Measurements from ENCODE around the gene ADAM19.

The ADAM19 gene

DNA sequence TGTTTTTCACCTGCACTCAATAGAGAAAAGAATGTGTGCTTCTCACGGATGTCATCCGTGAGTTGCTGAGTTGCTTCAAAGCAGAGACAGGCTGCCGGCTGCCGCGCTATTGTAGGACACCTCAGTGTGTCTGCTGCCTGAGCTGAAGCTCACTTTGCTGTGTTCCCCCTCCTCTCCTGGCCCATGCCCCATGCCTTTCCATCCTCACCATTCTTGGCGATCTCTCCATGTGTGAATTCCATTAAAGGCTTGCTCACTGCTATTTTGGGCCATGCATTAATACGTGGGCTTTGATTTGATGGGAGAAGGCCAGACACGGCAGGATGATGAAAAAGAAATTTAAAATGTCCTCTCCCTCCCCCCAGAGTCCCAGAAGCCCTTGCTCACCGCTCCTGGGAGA lies 14.5 kb downstream of the ADAM19 start:
- no peak for FAIRE-seq

DNA sequence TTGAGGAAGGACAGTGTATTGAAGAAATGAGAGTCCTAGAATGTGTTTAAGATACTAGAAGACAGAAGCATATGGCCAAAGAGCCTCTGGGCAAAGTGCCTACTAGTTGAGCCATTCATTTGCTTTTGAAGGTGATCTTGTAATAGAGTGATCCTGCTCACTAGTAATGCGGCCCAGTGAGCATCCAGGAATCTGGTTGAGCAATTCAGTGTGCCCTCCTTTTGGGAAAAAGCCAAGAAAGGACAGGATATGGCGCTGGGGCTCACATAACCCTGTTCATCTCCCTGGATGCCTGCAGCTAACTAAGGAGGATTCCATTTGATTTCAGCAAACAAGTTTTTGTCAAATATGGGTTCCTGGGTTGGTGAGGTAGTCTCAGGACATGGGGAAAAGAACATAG lies 16.3 kb downstream of the ADAM19 start:
- no peak for FAIRE-seq

DNA sequence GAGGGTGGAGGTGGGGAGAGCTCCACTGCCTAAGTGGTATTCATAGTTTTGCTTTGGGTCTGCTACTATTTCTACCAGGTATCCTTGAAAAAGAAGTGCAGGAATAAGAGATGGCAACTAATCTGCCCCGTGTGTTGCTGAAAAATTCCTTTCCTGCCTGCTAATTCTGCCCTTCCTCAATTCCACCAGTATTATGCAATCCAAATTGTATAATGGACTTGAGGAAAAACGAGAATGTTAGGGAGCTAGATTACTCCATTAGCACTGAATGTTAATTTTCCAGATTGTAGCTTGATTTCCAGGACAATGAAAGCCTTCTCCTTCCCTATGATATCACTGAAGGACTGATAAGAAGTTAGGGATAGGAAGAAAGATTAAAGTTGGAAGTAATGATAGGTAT lies 16.9 kb downstream of the ADAM19 start:
- FAIRE-seq: no peak

DNA sequence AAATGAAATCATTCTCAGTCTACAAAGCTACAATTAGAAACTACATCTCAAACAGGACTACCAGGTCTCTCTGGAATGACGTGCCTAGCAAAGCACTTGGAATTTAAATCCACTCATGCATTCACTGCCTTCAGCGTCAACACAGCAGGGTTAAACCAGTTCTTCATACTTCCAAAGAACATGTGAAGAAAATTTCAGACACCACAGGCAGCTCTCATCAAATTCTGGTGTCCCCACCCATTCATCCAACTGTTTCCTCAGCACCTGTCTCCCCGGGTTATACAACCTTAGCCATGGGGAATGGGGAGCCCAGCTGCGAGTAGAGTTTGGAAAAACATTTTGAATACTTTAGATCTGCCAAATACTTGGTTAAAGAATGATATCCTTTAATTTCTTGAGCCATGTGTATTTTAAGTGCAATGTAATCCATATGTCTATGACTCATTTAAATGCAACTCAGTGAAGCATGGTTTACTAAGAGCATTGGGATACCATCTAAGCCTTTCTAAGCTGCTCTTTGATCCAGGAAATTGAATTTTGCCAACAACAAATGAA lies 17.5 kb downstream of the ADAM19 start:
- FAIRE-seq: no peak

DNA sequence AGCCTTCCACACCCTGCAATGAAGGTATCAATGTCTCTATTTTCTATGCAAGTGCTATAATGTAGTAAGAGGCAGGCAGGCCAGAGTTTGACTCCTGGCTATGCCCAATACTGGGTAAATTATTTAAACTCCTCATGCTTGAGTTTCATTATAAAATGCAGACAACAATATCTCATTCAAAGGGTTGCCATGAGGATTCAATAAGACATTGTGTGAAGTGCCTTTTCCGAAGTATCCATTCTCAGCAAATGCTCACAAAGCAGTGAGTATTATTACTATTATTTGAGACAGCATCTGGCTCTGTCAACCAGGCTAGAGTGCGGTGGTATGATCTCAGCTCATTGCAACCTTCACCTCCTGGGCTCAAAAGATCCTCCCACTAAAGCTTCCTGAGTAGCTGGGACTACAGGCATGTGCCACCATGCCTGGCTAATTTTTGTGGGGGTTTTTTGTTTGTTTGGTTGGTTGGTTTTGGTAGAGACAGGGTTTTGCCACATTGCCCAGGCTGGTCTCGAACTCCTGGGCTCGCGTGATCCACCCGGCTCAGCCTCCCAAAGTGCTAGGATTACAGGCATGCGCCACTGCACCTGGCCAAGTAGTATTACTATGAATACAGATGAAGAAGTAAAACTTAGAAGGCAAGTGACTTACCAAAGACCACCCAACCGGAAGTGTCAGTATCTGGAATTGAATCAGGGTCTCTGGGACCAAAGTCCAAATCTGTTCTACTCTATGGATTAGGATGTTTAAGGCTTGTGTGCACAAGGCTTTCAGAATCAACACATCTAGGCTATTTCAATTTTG lies 18.8 kb downstream of the ADAM19 start:
- no peak for FAIRE-seq

DNA sequence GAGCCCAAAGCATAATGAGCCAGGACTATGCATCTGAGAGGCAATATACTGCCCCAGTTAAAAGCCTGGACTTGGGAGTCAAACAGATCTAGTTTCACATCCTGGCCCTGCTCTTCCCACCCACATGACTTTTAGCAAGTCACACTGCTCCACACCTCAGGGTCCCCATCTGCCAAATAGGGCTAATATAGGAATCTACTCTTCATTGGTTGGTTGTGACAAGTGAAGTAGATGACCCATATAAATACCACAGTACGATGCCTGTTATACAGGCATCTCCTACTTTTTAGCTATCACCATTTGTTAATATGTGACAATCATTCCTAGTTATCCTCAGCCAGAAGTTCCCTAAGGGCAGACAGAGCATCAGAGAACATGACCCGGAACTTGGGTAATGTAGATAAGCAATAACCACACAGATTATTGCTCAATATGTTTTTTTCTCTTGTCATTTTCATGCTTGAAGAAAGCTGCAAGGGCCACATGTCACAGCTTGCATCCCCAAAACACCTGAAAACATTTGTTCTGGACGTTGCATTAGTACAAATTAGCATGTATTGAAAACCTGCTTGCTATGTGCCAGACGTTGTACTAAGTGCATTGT lies 20.4 kb downstream of the ADAM19 start:
- FAIRE-seq: no peak

DNA sequence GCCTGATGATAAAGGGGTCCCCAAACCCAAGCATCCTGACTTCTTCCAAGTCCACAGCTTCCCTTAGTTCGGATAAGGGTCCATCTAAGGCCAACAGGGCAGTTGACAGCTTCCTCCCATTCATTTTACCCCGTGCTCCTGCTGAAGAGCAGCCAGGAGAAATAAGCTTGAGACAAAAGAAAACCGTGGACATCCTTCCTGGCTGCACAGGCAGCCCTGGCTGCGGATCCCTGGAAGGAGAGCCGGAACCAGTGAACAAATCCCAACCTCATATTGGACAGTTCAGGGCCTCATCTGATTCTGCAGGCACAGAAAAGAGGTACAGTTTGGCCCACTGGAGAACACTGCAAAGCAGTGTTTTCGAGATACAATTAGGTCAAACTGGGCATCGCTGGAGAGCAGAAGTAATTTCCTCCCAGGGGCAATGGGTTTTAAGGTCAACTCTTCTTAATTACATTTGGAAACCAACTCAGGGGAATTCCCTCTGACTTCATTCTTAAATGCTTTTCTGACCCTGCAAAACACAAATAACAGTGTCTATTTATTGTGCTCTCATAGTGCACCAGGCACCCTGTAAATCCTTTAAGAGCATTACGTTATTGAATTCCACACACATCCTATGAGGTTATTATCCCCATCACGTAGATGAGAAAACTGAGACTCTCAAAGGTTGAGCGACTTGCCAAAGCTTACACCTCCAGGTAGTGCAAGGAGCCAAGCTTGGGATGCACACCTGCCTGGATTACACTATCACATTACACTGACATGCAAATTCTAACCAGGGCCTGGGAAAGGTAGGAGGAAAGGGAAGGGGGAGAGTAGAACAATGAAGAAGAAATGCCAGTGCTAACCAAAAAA lies 21.2 kb downstream of the ADAM19 start:
- no peak for FAIRE-seq

DNA sequence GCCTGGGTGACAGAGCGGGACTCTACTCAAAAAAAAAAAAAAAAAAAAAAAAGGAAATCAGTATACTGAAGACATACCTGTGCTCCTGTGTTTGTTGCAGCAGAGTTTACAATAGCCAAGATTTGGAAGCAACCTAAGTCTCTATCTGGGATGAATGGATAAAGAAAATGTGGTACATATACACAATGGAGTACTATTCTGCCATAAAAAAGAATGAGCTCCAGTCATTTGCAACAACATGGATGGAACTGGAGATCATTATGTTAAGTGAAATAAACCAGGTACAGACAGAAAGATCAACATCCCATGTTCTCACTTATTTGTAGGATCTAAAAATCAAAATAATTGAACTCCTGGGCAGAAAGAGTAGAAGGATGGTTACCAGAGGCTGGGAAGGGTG lies 22.9 kb downstream of the ADAM19 start:
- FAIRE-seq: no peak

DNA sequence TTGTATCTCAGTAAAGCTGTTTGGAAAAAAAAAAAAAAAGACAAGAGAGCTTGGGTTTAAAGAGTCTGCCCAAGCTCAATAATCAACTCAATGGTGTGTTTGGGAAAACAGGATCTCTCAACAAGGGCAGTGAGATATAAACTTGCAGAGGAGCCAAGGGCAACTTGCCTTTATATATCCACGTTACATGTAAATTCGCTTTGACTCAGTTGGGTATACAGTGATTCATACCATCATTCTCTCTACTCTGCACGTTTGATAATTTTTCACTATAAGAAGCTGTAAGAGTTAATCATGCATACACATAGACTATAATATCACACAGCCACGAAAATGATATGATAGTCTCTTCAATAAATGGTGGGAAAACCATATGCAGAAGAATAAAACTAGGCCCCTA lies 24.9 kb downstream of the ADAM19 start:
- no peak for FAIRE-seq

DNA sequence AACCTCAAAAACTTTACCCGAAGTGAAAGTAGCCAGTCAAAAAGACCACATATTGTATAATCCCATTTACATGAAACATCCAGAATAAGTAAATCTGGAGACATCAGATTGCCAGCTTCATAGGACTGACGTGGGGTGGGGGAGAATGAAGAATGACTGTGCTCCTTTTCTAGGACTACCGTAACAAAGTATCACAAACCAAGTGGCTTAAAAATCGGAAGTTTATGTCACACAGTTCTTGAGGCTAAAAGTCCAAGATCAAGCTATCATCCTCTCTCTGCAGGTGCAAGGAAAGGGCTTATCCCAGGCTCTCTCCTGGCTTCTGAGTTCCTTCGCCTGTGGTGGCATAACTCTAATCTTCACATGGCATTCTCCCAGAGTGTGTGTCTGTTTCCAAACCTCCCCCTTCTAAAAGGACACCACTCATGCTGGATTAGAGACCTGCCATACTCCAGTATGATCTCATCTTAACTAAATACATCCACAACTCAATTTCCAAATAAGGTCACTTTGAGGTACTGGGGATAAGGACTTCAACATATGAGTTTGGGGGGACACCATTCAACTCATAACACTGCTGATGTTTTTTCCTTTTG lies 25.5 kb downstream of the ADAM19 start:
- FAIRE-seq: no peak

DNA sequence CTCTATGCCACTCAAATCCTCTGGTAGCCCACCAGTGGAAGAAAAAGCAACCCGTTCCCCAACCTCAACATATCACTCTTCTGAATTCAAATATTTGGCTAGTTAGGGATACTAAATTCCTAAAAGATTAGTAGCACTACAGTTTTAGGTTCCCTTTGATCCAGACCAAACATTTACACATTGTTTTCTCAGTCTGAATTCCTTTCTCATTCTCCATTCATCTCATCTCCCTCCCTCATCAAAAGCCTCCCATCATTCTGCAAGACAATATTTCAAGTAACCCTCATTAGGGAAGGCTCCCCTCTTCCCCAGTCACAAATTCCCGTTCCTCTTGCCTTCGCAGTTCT lies 26.3 kb downstream of the ADAM19 start:
- no peak for FAIRE-seq

DNA sequence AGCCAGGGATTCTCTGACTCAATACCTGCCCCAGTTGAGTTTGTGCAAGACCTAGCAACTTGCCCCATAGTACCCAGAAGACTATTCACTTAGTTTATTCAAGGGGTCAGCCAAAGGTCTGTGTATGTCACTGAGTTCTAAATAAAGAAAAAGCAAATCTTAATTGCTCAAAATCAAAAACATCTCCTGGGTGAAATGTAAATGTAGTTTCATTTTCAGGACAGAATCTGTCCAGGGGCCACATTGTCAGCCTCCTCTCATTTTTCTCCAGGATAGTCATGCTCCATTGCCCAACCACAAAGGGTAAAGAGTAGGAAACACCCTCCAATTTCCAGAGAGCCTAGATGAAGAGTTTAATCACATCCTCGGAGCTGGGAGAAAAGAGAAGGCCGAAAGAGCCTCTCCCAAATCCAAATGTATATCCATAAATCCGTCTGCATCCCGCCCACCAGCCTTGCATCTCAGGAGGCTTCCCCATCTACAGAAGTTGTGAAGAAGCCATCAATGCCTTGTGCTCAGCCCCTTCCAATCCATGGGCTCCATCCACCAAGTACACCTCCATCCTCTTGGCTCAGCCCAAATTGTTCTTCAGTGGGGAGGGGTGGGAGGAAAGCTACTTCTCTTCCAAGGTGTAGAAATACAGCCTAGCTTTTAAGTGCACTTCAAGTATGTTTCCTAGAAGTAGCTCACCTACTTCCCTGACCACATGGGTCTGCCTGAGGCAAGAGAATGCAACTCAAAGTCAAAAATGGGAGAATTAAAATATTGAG lies 26.9 kb downstream of the ADAM19 start:
- no peak for FAIRE-seq

DNA sequence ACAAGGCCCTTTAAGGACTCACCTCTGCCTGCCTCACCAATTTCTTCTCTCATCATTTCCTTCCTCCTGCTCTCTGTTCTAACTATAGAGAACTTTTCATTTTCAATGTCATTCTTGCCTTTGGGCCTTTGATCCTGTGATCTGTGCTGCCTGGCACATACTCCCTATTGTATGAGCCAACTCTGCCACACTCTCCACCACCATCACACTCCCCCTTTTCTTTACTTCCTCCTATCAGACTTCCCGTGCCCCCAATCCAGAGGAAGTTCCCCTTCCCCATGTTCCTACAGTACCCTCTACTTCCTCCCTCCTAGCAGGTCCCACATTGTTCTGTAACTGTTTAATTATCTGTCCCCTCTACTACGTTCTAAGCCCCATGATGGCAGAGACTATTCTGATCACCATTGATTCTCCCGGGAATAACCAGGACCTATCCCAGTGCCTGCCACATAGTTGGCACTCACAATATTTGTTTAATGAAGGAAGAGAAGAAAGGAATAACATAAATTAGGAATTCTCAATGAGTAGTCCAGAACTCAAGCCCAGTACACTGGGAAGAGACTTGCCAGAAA lies 27.5 kb downstream of the ADAM19 start:
- no peak for FAIRE-seq

DNA sequence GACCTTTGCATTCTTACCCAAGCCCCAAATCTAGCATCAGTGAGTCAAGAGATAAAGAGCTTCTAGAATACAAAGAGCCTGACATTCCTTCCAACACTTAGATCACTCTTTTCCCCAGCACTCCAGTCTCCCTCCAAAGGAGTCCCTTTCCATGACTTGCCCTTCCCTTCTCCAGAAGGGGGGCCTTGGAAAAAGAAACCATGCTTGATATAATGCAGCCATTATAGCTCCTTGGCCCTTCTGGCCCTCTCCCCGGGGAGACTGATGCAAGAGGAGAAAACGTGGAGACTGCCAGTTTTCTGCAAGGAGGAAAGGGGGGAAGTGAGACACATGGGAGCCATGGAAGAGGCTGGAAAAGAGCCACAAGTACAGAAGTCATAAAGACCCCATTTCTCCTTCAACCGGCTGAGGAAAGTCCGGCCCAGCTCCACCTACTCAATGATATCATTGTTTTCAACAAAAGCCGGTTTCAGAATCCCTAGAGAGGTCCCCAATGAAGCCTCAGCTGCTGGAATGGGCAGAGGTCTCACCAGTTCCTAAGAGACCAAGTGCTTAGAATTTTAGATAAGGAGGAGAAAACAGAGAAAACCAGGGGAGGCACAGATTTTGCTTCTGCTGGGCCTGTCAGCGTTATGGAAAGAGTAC lies 29.0 kb downstream of the ADAM19 start:
- FAIRE-seq: no peak

DNA sequence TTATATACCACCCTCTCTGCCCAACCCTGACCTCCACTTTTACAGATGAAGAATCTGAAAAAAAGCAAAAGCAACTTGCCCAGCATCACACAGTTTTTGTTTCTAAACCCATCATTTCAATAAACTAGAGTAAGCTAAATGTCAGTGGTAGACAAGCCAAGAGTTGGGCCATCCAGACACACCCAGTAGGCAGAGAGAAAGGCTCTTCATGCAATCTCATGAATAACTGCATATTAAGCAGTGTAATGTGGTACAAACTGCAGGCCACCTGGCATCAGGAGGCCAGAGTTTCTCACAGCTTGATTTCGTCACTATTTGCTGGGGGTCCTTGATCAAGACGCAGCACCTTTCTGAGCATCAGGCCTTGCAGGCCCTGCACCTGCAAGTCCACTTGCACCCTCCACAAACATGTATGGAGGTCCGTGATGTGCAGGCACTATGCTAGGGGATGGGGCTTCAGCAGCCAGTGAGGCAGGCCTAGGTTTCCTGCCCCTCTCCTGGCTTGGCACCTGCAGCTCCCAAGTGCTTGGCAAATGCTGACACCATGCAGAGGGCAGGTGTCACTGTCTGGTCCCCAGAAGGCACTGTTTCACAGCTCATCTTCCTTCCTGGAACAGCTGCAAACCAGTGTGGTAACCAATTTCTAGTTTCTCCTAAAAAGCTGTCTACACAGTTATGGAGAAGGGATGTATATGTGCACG lies 29.8 kb downstream of the ADAM19 start:
- FAIRE-seq: no peak

DNA sequence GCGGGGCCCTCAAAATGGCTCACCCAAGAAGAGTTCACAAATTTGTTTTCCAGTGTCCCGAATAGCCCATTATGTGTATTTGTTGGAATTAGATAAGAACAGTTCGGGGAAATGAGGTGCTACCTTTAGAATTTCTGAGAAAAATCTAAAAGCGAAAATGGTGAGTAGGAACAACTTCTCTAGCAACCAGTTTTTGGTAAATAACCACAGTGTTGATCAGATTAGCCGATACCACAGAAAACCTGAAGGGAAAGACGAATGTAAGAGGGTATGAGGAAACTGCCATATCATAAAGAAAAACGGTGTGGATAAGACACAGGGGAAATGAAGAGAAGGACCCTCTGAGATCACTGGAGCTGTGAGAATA lies 31.0 kb downstream of the ADAM19 start:
- FAIRE-seq: no peak

DNA sequence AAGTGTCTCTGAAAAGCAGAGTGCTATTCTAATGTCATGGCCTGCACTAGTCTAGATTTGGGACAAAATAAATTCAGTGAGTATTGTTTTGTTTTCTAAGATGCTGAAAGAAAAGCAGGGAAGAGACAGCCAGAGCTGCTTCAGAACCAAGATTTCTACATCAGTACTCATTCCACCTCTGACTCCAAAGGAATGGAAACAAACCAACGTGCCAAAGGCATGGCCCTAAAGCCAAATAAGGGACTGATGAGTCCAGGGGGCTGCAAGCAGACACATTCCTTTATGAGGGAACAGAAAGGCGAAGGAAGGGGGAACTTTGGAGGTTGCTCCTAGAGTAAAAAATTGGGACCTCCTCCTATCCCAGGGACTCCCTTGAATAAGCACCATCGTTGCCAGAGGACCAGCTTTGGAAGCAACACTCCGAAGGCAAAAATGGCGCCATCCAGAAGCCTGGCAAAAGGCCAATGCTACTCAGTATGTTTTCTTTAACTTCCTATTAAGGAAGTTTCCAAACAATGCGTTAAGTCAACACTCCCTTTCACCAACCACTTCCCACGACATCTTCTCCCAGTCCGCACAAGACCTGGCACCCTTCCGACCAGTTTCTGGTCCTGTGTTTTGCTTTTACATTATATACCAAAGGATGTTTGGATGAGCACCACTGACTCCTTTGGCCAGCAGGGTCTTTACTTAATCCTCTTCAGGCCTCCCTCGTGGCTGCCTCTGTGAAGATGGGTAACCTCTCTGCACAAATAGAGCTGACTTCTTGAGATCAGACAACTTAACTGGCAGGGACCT lies 31.6 kb downstream of the ADAM19 start:
- no peak for FAIRE-seq

DNA sequence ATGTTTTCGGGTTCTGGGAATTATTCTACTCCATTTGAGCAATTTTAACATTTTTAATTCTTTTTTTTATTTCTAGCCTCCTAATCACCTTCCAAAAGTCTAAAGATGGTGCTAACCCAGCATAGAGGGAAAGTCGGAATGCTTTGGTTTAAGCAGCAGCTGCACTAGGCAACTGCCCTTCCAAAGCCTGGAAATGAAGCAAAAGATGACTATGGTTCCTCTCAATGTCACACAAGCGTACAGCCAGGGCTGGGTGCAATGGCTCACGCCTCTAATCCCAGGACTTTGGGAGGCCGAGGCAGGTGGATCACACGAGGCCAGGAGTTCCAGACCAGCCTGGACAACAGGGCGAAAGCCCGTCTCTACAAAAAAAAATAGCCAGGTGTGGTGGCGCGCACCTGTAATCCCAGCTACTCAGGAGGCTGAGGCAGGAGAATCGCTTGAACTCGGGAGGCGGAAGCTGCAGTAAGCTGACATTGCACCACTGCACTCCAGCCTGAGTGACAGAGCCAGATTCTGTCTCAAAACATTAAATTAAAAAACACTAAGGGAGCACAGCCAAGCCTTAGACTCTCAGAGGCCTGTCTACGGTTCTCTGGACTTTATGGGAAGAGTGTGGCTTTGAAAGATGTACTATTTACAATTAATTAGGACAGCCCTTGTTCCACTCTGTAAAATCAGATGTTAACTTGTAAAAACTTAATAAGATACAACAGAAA lies 33.1 kb downstream of the ADAM19 start:
- no peak for FAIRE-seq

DNA sequence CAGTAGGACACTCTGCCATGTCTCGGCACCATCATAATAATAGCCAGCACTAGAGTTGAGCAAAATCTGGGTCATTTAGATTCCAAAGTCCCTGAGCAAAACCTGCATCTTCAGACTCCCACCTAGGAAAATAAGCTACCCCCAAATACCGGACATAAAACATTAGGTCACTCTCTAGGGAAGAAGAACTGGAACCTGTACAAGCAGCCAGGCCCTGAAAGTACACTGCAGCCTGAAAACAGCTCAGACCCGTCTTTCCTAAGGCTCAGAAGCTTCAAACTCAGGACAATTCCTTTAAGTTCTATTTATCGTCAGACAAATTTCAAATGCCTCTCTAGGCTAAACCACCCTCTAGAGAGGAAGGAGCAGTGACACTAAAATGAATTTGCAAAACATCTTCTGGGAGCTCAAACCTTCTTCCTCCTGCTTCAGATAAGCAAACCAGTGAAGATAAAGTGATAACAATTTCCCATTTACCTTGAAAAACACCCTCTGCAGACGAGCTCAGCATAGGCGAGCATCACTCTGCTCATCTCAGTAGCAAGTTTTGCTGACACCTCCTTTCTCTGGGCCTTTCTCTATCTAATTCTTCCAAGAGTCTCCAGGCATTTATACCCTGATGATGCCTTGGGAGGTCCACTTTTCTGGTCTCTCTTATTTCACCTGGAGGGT lies 34.0 kb downstream of the ADAM19 start:
- no peak for FAIRE-seq
